SK-N-SH treated with all-trans-retinoic acid at 6 μM for 48 hours (cell line): ENCODE data around the gene HPN.

Experiments
- CSDC2 ChIP-seq: fragments of 250-450 bp; sonication (Bioruptor Pico); IDR thresholded peaks from 2 replicates; pipeline ENCODE4 v1.5.0; 2020; ENCODE audit warnings: mild to moderate bottlenecking, moderate library complexity
- RARB ChIP-seq: fragments of 250-450 bp; sonication (Bioruptor Pico); IDR thresholded peaks from 2 replicates; pipeline ENCODE4 v1.8.0; 2021; ENCODE audit warnings: mild to moderate bottlenecking, moderate library complexity
- ZC3H10 ChIP-seq: fragments of 250-450 bp; sonication (Bioruptor Pico); IDR thresholded peaks from 2 replicates; pipeline ENCODE4 v1.5.1; 2021; ENCODE audit warnings: mild to moderate bottlenecking, moderate library complexity
- ZFP3 ChIP-seq: fragments of 250-450 bp; sonication (Bioruptor Pico); IDR thresholded peaks from 2 replicates; pipeline ENCODE4 v1.5.0; 2020; ENCODE audit warnings: mild to moderate bottlenecking, moderate library complexity
- ZNF8 ChIP-seq: fragments of 450-650 bp; formaldehyde crosslinking; IDR thresholded peaks from 2 replicates; pipeline ENCODE4 v1.5.0; 2020; ENCODE audit warnings: mild to moderate bottlenecking, moderate library complexity
- TF ChIP-seq, protein P1 (sequence below): fragments of 250-450 bp; sonication (Bioruptor Pico); IDR thresholded peaks from 2 replicates; pipeline ENCODE4 v1.5.1; 2020; ENCODE audit warnings: low read depth, mild to moderate bottlenecking, moderate library complexity

The HPN gene

DNA sequence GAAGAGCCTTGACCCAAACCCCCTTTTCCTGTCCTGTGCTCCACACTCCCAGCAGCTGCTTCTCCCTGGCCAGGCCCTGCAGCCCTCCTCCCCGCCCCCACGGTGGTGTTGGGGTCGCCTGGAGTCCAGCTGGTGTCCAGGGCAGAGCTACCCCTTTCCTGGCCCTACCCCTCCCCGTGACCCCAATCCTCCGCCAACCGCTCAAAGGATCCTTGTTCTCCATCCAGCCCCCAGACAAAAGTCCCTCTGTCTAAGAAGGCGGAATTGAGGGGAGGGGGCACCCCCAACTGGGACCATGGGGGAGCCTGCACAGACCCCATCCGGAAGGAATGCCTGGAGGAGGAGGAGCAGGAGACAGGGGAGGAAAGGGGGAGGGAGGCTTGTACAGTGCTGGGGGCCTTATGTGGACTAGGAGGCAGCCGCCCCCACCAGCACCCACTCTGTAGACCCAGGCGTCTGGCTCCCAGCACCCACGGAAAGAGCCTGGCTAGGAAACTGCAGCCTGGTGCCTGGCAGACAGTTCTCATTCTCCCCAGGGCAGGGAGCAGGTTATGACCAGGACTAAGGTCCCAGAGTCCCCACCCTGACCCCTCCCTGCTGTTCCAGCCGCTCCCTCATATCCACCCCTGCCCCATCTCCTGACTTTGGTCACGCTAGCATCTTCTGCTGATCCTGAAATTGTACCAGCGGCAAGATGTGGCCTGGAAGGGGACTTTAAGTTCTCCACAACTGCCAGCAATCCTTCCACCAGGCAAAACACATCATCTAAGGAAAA is 73.8 kb downstream of the HPN start, which contains the start of gene FXYD3 (continued):
- TF ChIP-seq ZNF8 (CRISPR knock-in tag): no peak
- no peak for TF ChIP-seq ZFP3 (CRISPR knock-in tag)
- TF ChIP-seq CSDC2 (CRISPR knock-in tag): no peak
- TF ChIP-seq RARB (CRISPR knock-in tag): no peak
- TF ChIP-seq, protein P1, sequence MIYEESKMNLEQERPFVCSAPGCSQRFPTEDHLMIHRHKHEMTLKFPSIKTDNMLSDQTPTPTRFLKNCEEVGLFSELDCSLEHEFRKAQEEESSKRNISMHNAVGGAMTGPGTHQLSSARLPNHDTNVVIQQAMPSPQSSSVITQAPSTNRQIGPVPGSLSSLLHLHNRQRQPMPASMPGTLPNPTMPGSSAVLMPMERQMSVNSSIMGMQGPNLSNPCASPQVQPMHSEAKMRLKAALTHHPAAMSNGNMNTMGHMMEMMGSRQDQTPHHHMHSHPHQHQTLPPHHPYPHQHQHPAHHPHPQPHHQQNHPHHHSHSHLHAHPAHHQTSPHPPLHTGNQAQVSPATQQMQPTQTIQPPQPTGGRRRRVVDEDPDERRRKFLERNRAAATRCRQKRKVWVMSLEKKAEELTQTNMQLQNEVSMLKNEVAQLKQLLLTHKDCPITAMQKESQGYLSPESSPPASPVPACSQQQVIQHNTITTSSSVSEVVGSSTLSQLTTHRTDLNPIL: no peak
- no peak for TF ChIP-seq ZC3H10 (CRISPR knock-in tag)
- TF ChIP-seq, all 23 proteins: peak for 0
